HCT116 (cell line): Measurements from ENCODE around the gene PRL. TPM values are rescaled to one million over a fixed set of nuclear protein-coding genes. Genes with fewer than 3 reads are reported as not detected.

ENCODE experiments used
- ATAC-seq: fragments of 200-7000 bp; cut with Tn5 transposase; 2 replicates; pipeline ENCODE4 v1.9.1; 2020; ENCODE audit warnings: mild to moderate bottlenecking, moderate library complexity
- BruUV-seq: library from RNA; stranded (reverse); fragments of 400-500 nt; replicated peaks from 2 replicates; lab custom pipeline; 2021; lab: Mats Ljungman, UMichigan
- CTCF ChIA-PET: fragments of 300-600 bp; sonication (Branson Sonifier 250); formaldehyde crosslinking; loops from one replicate; lab custom pipeline; 2021; ENCODE audit warnings: antibody characterized with exemption; lab: Charles Lee
- POLR2A ChIA-PET: fragments of 300-600, 350-600 bp; sonication (Branson Sonifier 250); formaldehyde crosslinking; loops from one replicate; lab custom pipeline; 2021; ENCODE audit warnings: antibody characterized with exemption; lab: Charles Lee
- RAD21 ChIA-PET, 2 experiments: fragments of 300-600 bp; sonication (Branson Sonifier 250); formaldehyde crosslinking; loops; one replicate each; lab custom pipeline; 2023; ENCODE audit warnings: low total read pairs in 2 of 2; ENCODE audit not compliant: uncharacterized antibody in 2 of 2, unreplicated experiment in 2 of 2, low non-redundant PET in 1 of 2; lab: Charles Lee
- DNase-seq: peaks from one replicate; pipeline ENCODE4 v3.0.0-alpha.2; 2010; ENCODE audit warnings: low read depth, low spot score
- H2AFZ ChIP-seq: fragments of 200-600 bp; shearing (Covaris generic), sonication (generic); 2 replicates; pipeline ENCODE4 v1.6.1; 2017; ENCODE audit warnings: low read depth, mixed run types, mixed read lengths, antibody characterized with exemption, low read length; ENCODE audit not compliant: poor library complexity, severe bottlenecking
- H3K27ac ChIP-seq: 2 replicates; pipeline ENCODE4 v1.5.1; 2012; ENCODE audit warnings: low read depth, low read length
- H3K27me3 ChIP-seq: fragments of 200-600 bp; sonication (generic); 2 replicates; pipeline ENCODE4 v1.6.1; 2016; ENCODE audit warnings: mixed run types, low read length, mixed read lengths; ENCODE audit not compliant: insufficient read depth
- H3K36me3 ChIP-seq, 2 experiments: fragments of 200-500 bp in 1 of 2; fragments of 200-600 bp in 1 of 2; sonication (Bioruptor generic) in 1 of 2; sonication (generic) in 1 of 2; 2 replicates each; pipeline versions ENCODE4 v1.5.1 to v1.6.1; 2014 to 2016; ENCODE audit warnings: low read length in 2 of 2, inconsistent platforms in 1 of 2, mixed read lengths in 1 of 2, mixed run types in 1 of 2; ENCODE audit not compliant: insufficient read depth in 2 of 2, control insufficient read depth in 1 of 2
- H3K4me1 ChIP-seq, 2 experiments: fragments of 200-600 bp in 1 of 2; sonication (generic) in 1 of 2; 2 replicates each; pipeline versions ENCODE4 v1.5.1 to v1.6.1; 2012 to 2017; ENCODE audit warnings: low read length in 2 of 2, inconsistent platforms in 1 of 2, mild to moderate bottlenecking in 1 of 2, mixed read lengths in 1 of 2, mixed run types in 1 of 2, moderate library complexity in 1 of 2; ENCODE audit not compliant: insufficient read depth in 2 of 2, control insufficient read depth in 1 of 2
- H3K4me2 ChIP-seq: fragments of 200-600 bp; sonication (generic); 2 replicates; pipeline ENCODE4 v1.6.1; 2017; ENCODE audit warnings: mixed run types, low read length, mixed read lengths
- H3K4me3 ChIP-seq, 2 experiments: fragments of 200-600 bp in 1 of 2; sonication (generic) in 1 of 2; replicated peaks in 1 of 2; 2 replicates each; pipeline ENCODE4 v1.5.1; 2011 to 2016; ENCODE audit warnings: low read length in 2 of 2, control low read depth in 1 of 2, low read depth in 1 of 2, mild to moderate bottlenecking in 1 of 2, mixed read lengths in 1 of 2, mixed run types in 1 of 2
- H3K79me2 ChIP-seq: fragments of 200-600 bp; sonication (generic); 2 replicates; pipeline ENCODE4 v1.6.1; 2017; ENCODE audit warnings: mild to moderate bottlenecking, mixed run types, low read length, moderate library complexity, mixed read lengths; ENCODE audit not compliant: insufficient read depth
- H3K9ac ChIP-seq: fragments of 200-600 bp; sonication (generic); 2 replicates; pipeline ENCODE4 v1.6.1; 2016; ENCODE audit warnings: low read length, mixed read lengths
- H3K9me2 ChIP-seq: fragments of 200-600 bp; sonication (generic), shearing (Covaris generic); 2 replicates; pipeline ENCODE4 v1.6.1; 2017; ENCODE audit warnings: mixed run types, mild to moderate bottlenecking, moderate library complexity; ENCODE audit not compliant: insufficient read depth
- H3K9me3 ChIP-seq, 2 experiments: fragments of 200-500 bp in 1 of 2; fragments of 200-600 bp in 1 of 2; sonication (Bioruptor generic) in 1 of 2; sonication (generic) in 1 of 2; 2 replicates each; pipeline ENCODE4 v1.6.1; 2014 to 2017; ENCODE audit warnings: low read length in 2 of 2, mixed read lengths in 2 of 2, inconsistent platforms in 1 of 2, low read depth in 1 of 2, mild to moderate bottlenecking in 1 of 2, mixed run types in 1 of 2, moderate library complexity in 1 of 2; ENCODE audit not compliant: control insufficient read depth in 1 of 2, insufficient read depth in 1 of 2
- H4K20me1 ChIP-seq: fragments of 200-600 bp; sonication (generic), shearing (Covaris generic); 2 replicates; pipeline ENCODE4 v1.6.1; 2017; ENCODE audit warnings: mixed run types, mild to moderate bottlenecking, moderate library complexity; ENCODE audit not compliant: insufficient read depth
- ATF3 ChIP-seq: IDR thresholded peaks from 2 replicates; pipeline ENCODE4 v1.6.1; 2012
- ELF1 ChIP-seq: IDR thresholded peaks from 2 replicates; pipeline ENCODE4 v1.6.1; 2012; ENCODE audit warnings: low read depth, borderline replicate concordance
- EZH2 ChIP-seq: fragments of 200-600 bp; sonication (generic); IDR thresholded peaks from 2 replicates; pipeline ENCODE4 v1.6.1; 2017; ENCODE audit warnings: antibody characterized with exemption, mixed run types
- FOSL1 ChIP-seq: IDR thresholded peaks from 2 replicates; pipeline ENCODE4 v1.6.1; 2012; ENCODE audit warnings: low read depth
- MAX ChIP-seq: IDR thresholded peaks from 2 replicates; pipeline ENCODE4 v1.6.1; 2012
- POLR2A ChIP-seq: IDR thresholded peaks from 2 replicates; pipeline ENCODE4 v1.7.0; 2011; ENCODE audit warnings: borderline replicate concordance; ENCODE audit not compliant: insufficient read depth, insufficient read length; ENCODE audit errors: extremely low read depth
- POLR2AphosphoS5 ChIP-seq: IDR thresholded peaks from 2 replicates; pipeline ENCODE4 v1.6.1; 2011; ENCODE audit warnings: mild to moderate bottlenecking, low read depth, low read length, moderate library complexity
- REST ChIP-seq: IDR thresholded peaks from 2 replicates; pipeline ENCODE4 v1.6.1; 2012; ENCODE audit warnings: low read depth
- SIN3A ChIP-seq: IDR thresholded peaks from 2 replicates; pipeline ENCODE4 v1.6.1; 2012; ENCODE audit warnings: low read depth
- YY1 ChIP-seq: IDR thresholded peaks from 2 replicates; pipeline ENCODE4 v1.6.1; 2011; ENCODE audit warnings: low read length, low read depth, moderate library complexity, mild to moderate bottlenecking; ENCODE audit not compliant: insufficient replicate concordance; ENCODE audit errors: extremely low read depth
- intact Hi-C: fragments of 100-400 bp; cut with micrococcal nuclease; formaldehyde crosslinking; loops from 2 replicates; pipeline ENCODE4 v1.10.0; 2022
- total RNA-seq: library from RNA; stranded (reverse); gene quantifications from one replicate; pipeline ENCODE4 v1.2.1, GENCODE V29; 2021; ENCODE audit not compliant: unreplicated experiment

PRL gene
- total RNA-seq, 1 experiment from 2014 or later = not detected

GRCh38 chr6:22294301-22294700 lies 2.5 kb downstream of the PRL start:
- DNase-seq (no peak), ATAC-seq (no peak)
- no peak overlapping the region for H2AFZ ChIP-seq
- H4K20me1 ChIP-seq = no peaks in the 10 kb centered on the region
- TF ChIP-seq MAX (no peak), POLR2A (no peak), ELF1 (no peak), REST (no peak), FOSL1 (no peak), POLR2AphosphoS5 (no peak), ATF3 (no peak), EZH2 (no peak), SIN3A (no peak), YY1 (no peak)
- no peaks in the 10 kb centered on the region for H3K9me2 ChIP-seq
- ChIA-PET CTCF (no interaction called here), POLR2A (no interaction called here), RAD21 (no interaction called here)
- no peaks in the 10 kb centered on the region for H3K27me3 ChIP-seq
- H3K27ac ChIP-seq = no peak overlapping the region
- H3K36me3 ChIP-seq = no peaks in the 10 kb centered on the region
- H3K79me2 ChIP-seq = no peaks in the 10 kb centered on the region
- BruUV-seq = no TSS peak
- H3K4me3 ChIP-seq = no peak overlapping the region
- no peak overlapping the region for H3K9ac ChIP-seq
- H3K4me2 ChIP-seq = no peak overlapping the region
- H3K9me3 ChIP-seq = no peaks in the 10 kb centered on the region
- intact Hi-C loops = no loop called here
- H3K4me1 ChIP-seq = no peaks in the 10 kb centered on the region
